ENCODE data around the gene DIP2B.

DNA sequence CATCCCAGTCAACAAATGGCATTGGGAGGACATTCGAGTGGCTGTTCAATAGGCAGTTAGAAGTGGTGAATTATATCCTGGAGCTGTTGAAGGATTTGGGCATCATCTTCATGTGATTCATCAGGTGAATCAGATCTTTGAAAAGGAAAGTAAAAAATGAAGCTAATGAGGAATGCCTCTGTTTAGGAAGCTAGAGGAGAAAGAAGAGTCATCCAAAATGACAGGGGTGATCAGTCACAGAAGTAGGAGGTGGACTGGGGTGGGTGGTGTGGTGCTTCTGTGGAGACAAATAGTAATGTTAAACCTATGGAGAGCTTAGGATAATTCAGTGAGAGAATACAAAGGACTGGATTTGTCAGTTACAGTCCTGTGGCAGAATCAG lies 32.7 kb downstream of the DIP2B start:
- no peak for TF ChIP-seq ZBTB21 (CRISPR knock-in tag; IDR thresholded peaks at IDR 0.05; ENCODE audit: borderline replicate concordance)
- TF ChIP-seq, protein P1, sequence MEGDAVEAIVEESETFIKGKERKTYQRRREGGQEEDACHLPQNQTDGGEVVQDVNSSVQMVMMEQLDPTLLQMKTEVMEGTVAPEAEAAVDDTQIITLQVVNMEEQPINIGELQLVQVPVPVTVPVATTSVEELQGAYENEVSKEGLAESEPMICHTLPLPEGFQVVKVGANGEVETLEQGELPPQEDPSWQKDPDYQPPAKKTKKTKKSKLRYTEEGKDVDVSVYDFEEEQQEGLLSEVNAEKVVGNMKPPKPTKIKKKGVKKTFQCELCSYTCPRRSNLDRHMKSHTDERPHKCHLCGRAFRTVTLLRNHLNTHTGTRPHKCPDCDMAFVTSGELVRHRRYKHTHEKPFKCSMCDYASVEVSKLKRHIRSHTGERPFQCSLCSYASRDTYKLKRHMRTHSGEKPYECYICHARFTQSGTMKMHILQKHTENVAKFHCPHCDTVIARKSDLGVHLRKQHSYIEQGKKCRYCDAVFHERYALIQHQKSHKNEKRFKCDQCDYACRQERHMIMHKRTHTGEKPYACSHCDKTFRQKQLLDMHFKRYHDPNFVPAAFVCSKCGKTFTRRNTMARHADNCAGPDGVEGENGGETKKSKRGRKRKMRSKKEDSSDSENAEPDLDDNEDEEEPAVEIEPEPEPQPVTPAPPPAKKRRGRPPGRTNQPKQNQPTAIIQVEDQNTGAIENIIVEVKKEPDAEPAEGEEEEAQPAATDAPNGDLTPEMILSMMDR (IDR thresholded peaks at IDR 0.05) = no peak
- TF ChIP-seq, protein P2, sequence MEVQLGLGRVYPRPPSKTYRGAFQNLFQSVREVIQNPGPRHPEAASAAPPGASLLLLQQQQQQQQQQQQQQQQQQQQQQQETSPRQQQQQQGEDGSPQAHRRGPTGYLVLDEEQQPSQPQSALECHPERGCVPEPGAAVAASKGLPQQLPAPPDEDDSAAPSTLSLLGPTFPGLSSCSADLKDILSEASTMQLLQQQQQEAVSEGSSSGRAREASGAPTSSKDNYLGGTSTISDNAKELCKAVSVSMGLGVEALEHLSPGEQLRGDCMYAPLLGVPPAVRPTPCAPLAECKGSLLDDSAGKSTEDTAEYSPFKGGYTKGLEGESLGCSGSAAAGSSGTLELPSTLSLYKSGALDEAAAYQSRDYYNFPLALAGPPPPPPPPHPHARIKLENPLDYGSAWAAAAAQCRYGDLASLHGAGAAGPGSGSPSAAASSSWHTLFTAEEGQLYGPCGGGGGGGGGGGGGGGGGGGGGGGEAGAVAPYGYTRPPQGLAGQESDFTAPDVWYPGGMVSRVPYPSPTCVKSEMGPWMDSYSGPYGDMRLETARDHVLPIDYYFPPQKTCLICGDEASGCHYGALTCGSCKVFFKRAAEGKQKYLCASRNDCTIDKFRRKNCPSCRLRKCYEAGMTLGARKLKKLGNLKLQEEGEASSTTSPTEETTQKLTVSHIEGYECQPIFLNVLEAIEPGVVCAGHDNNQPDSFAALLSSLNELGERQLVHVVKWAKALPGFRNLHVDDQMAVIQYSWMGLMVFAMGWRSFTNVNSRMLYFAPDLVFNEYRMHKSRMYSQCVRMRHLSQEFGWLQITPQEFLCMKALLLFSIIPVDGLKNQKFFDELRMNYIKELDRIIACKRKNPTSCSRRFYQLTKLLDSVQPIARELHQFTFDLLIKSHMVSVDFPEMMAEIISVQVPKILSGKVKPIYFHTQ (CRISPR knock-in tag; IDR thresholded peaks at IDR 0.05) = no peak
